ENCODE results near the gene CASQ1.

GRCh38 chr1:160208557-160209320, 18.4 kb downstream of the CASQ1 start:
- TF ChIP-seq CTCF (IDR thresholded peaks at IDR 0.05; ENCODE audit: insufficient read depth, low read length, poor library complexity, severe bottlenecking) (no peak), EZH2phosphoT487 (conservative IDR thresholded peaks at IDR 0.05; ENCODE audit: low read length) (no peak)
